HG02885 (cell line): ENCODE data around the gene ZBTB4.

Source experiments
- ATAC-seq: cut with Tn5 transposase; IDR thresholded peaks from one replicate; pipeline ENCODE4 v1.9.1; 2021; ENCODE audit warnings: mild to moderate bottlenecking; ENCODE audit not compliant: unreplicated experiment, poor library complexity

The ZBTB4 gene, protein sequence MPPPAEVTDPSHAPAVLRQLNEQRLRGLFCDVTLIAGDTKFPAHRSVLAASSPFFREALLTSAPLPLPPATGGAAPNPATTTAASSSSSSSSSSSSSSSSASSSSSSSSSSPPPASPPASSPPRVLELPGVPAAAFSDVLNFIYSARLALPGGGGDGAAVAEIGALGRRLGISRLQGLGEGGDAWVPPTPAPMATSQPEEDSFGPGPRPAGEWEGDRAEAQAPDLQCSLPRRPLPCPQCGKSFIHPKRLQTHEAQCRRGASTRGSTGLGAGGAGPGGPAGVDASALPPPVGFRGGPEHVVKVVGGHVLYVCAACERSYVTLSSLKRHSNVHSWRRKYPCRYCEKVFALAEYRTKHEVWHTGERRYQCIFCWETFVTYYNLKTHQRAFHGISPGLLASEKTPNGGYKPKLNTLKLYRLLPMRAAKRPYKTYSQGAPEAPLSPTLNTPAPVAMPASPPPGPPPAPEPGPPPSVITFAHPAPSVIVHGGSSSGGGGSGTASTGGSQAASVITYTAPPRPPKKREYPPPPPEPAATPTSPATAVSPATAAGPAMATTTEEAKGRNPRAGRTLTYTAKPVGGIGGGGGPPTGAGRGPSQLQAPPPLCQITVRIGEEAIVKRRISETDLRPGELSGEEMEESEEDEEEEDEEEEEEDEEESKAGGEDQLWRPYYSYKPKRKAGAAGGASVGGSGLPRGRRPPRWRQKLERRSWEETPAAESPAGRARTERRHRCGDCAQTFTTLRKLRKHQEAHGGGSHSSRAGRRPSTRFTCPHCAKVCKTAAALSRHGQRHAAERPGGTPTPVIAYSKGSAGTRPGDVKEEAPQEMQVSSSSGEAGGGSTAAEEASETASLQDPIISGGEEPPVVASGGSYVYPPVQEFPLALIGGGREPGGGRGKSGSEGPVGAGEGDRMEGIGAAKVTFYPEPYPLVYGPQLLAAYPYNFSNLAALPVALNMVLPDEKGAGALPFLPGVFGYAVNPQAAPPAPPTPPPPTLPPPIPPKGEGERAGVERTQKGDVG

GRCh38 chr17:7479213-7480088, at the start of gene ZBTB4:
TSS of gene ZBTB4 (minus strand) at chr17:7479631. CDS start at chr17:7466801, 12,830 bp downstream.
- no peak for ATAC-seq

GRCh38 chr17:7528842-7529241, 49.4 kb upstream of the ZBTB4 start:
- no peak for ATAC-seq

- ATAC-seq: no peak
These were observed 43.6 kb upstream of the ZBTB4 start for GRCh38 chr17:7523033-7523432.

DNA sequence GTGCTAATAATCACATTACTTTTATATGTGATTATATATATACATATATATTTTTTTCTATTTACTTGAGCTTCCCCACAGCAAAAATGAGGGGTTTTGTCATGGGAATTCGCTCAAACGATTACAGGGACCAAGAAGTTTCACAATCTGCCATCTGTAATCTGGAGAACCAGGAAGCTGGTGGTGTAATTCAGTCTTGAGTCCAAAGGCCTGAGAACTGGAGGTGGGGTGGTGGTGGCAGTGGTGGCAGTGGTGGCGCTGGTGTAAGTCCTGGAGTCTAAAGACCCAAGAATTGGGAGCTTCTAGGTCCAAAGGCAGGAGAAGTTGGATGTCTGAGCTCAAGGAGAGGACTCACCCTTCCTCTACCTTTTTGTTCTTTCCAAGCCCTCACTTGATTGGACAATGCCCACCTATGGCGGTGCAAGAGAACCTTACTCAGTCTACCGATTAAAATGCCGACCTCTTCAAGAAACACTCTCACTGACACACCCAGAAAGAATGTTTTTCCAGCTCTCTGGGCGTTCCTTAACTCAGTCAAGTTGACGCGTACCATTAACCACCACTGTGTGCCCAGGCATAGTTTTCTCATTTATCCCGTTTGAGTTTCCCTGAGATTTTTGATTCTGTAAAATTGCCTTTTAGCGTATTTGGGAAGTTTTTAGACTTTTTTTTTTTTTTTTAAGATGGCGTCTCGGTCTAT, 36.6 kb upstream of the ZBTB4 start:
- no peak for ATAC-seq

GRCh38 chr17:7513850-7514419, 34.5 kb upstream of the ZBTB4 start:
- no peak for ATAC-seq

- no peak for ATAC-seq
These were observed 33.6 kb upstream of the ZBTB4 start for GRCh38 chr17:7512824-7513540.

DNA sequence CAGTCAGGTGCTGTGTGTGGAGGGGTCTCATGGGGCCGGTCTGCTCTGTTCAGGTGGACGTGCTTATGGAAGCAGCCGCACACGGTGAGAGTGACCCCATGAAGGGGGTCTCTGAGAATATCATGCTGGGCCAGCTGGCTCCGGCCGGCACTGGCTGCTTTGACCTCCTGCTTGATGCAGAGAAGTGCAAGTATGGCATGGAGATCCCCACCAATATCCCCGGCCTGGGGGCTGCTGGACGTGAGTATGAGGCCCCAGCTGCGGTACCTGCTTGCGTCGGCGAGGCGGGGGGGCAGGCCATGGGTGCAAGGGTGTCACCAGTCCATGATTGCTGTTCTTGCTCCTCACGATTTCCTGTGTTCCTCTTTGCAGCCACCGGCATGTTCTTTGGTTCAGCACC, 32.7 kb upstream of the ZBTB4 start:
- no peak for ATAC-seq

- no peak for ATAC-seq
These were observed 31.7 kb upstream of the ZBTB4 start for GRCh38 chr17:7511108-7511507.

GRCh38 chr17:7509937-7510336, 30.5 kb upstream of the ZBTB4 start:
- ATAC-seq: no peak

DNA sequence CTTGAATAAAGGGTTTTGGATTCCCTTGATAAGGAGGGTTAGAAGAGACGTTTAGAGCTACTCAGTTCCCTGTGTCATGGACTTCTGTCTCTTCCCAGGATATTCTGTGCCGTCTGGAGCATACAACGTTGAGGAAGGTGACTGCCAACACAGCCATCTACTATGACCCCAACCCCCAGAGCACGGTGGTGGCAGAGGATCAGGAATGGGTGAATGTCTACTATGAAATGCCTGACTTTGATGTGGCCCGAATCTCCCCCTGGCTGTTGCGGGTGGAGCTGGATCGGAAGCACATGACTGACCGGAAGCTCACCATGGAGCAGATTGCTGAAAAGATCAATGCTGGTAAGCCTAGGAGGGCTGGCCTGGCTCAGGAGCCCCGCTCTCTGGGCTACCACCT, 29.4 kb upstream of the ZBTB4 start:
- no peak for ATAC-seq

- ATAC-seq: no peak
These were observed 28.7 kb upstream of the ZBTB4 start for GRCh38 chr17:7508145-7508544.

DNA sequence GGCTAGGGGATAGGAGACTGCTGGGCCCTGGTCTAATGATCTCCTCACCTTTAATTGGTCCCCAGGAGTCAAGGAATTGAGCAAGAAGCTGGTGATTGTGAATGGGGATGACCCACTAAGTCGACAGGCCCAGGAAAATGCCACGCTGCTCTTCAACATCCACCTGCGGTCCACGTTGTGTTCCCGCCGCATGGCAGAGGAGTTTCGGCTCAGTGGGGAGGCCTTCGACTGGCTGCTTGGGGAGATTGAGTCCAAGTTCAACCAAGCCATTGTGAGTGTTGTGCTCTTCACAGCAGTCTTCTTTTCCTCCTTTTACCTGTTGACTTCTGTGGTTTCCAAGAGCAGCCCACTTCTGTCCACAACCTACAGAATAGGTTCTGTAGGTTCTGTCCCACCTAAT, 24.1 kb upstream of the ZBTB4 start:
- ATAC-seq: no peak

GRCh38 chr17:7502987-7503386, 23.6 kb upstream of the ZBTB4 start:
- ATAC-seq: no peak

DNA sequence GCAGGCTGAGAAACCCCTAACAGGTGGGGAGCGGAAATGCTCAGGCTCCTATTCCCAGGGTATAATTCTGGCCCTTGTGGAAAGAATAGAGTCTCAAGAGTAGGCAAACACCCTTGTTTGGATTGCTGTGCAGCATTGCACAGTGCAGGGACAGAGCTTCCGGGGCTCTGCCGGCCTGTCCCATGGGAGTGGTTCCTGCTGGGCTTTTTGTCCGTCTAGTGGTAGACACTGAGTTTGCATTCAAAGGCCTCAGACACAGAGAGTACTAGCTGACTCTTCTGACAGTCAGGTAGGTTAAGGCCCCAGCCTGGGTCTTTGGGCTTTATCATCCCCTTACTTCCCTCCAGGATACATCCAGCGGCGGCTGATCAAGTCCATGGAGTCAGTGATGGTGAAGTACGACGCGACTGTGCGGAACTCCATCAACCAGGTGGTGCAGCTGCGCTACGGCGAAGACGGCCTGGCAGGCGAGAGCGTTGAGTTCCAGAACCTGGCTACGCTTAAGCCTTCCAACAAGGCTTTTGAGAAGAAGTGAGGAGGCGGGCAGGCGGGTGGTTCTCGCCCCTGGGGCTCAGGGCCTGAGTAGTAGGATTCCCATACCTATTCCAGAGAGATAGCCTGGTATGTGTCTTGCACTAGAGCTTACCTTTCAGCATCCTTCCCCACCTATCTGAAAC, 22.9 kb upstream of the ZBTB4 start:
- ATAC-seq: no peak

- no peak for ATAC-seq
These were observed 22.3 kb upstream of the ZBTB4 start for GRCh38 chr17:7501729-7502128.

- ATAC-seq: no peak
These were observed 19.7 kb upstream of the ZBTB4 start for GRCh38 chr17:7499161-7499560.

DNA sequence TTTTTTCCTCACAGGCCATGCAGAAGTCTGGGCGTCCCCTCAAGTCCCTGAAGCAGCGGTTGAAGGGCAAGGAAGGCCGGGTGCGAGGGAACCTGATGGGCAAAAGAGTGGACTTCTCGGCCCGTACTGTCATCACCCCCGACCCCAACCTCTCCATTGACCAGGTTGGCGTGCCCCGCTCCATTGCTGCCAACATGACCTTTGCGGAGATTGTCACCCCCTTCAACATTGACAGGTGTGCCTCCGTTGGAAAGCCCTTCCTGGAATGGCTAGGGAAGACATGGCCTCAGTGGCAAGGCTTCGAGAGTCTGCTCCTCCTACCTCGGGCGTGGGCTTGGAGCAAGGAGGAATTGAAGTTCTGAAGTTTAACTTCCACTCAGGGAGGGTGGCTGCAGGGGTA, 18.2 kb upstream of the ZBTB4 start:
- no peak for ATAC-seq

- ATAC-seq: no peak
These were observed 17.8 kb upstream of the ZBTB4 start for GRCh38 chr17:7497228-7497627.
